A673 (cell line): ENCODE results near the gene IRAK3. TPM values are rescaled to one million over a fixed set of nuclear protein-coding genes. Genes with fewer than 3 reads are reported as not detected.

Experiments used
- BruUV-seq: library from RNA; stranded (reverse); fragments of 400-500 nt; replicated peaks from 2 replicates; lab custom pipeline; 2021; lab: Mats Ljungman, UMichigan
- CTCF ChIA-PET: fragments of 300-600 bp; sonication (Branson Sonifier 250); formaldehyde crosslinking; loops from one replicate; lab custom pipeline; 2022; ENCODE audit warnings: antibody characterized with exemption; lab: Charles Lee
- POLR2A ChIA-PET: fragments of 300-600 bp; sonication (Branson Sonifier 250); formaldehyde crosslinking; loops from one replicate; lab custom pipeline; 2022; ENCODE audit warnings: antibody characterized with exemption; ENCODE audit not compliant: low non-redundant PET; lab: Charles Lee
- DNase-seq: peaks from one replicate; pipeline ENCODE4 v3.0.0-alpha.2; 2015; ENCODE audit warnings: low spot score
- H3K27ac ChIP-seq: fragments of 200-600 bp; sonication (generic); 2 replicates; pipeline ENCODE4 v1.5.1; 2016; ENCODE audit warnings: mixed run types, low read depth, mild to moderate bottlenecking, mixed read lengths, antibody characterized with exemption, low read length; ENCODE audit not compliant: poor library complexity, severe bottlenecking
- H3K27me3 ChIP-seq: fragments of 200-600 bp; sonication (generic); replicated peaks from 2 replicates; pipeline ENCODE4 v1.6.1; 2017; ENCODE audit warnings: mixed run types, low read depth, mild to moderate bottlenecking, mixed read lengths, antibody characterized with exemption, low read length; ENCODE audit not compliant: insufficient read depth, poor library complexity
- H3K36me3 ChIP-seq: fragments of 200-600 bp; sonication (generic); 2 replicates; pipeline ENCODE4 v1.6.1; 2016; ENCODE audit warnings: mixed run types, mild to moderate bottlenecking, mixed read lengths, antibody characterized with exemption, low read length; ENCODE audit not compliant: insufficient read depth, poor library complexity, severe bottlenecking
- H3K4me1 ChIP-seq: fragments of 200-600 bp; sonication (generic); 2 replicates; pipeline ENCODE4 v1.6.1; 2017; ENCODE audit warnings: mixed run types, mild to moderate bottlenecking, mixed read lengths, antibody characterized with exemption, low read length; ENCODE audit not compliant: insufficient read depth, poor library complexity, severe bottlenecking
- H3K4me3 ChIP-seq: fragments of 200-600 bp; sonication (generic); 2 replicates; pipeline ENCODE4 v1.5.1; 2016; ENCODE audit warnings: low read depth, mixed run types, mild to moderate bottlenecking, mixed read lengths, low read length; ENCODE audit not compliant: poor library complexity, severe bottlenecking
- H3K9me3 ChIP-seq: fragments of 200-600 bp; sonication (generic); 2 replicates; pipeline ENCODE4 v1.6.1; 2016; ENCODE audit warnings: mixed run types, low read depth, mild to moderate bottlenecking, mixed read lengths, antibody characterized with exemption, low read length; ENCODE audit not compliant: poor library complexity, severe bottlenecking
- EZH2 ChIP-seq: fragments of 200-600 bp; sonication (generic); IDR thresholded peaks from 2 replicates; pipeline ENCODE4 v1.6.1; 2017; ENCODE audit warnings: borderline replicate concordance, low read depth, mild to moderate bottlenecking, mixed read lengths, antibody characterized with exemption, low read length; ENCODE audit not compliant: poor library complexity, severe bottlenecking
- intact Hi-C: fragments of 100-400 bp; cut with micrococcal nuclease; formaldehyde crosslinking; loops from one replicate; pipeline ENCODE4 v1.10.0; 2022; ENCODE audit not compliant: unreplicated experiment
- total RNA-seq: library from RNA; stranded (reverse); gene quantifications from 2 replicates; pipeline ENCODE4 v1.2.3, GENCODE V29; 2021
- TF ChIP-seq, protein P1 (sequence below): fragments of 300-800, 200-600 bp; sonication (generic); conservative IDR thresholded peaks from 2 replicates; pipeline ENCODE4 v1.5.1; 2017; ENCODE audit warnings: low read depth, mild to moderate bottlenecking, antibody characterized with exemption, low read length, moderate library complexity, mixed read lengths

IRAK3 gene
- total RNA-seq, 1 experiment from 2014 or later: 0.19 TPM

DNA sequence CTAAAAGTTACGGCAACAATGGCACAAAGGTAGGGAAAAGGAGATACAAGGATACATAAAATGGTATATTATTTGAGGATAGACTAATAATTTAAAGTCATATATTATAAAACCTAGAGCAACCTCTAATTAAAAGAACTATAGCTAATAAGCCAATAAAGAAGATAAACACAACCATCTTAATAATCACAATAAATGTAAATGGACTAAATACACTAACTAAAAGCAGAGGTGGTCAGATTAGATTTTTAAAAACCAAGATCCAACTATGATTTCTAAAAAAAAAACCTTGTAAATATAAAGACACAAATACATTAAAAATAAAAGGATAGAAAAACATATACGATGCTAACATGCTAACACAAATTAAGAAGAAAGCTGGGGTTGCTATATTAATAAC, 47.7 kb upstream of the IRAK3 start:
- Histone ChIP-seq H3K27me3 (no peaks in the 10 kb centered on the region), H3K4me1 (peaks cover 11% of the 10 kb centered on the region), H3K9me3 (peaks cover 31% of the 10 kb centered on the region), H3K4me3 (no peak overlapping the region), H3K27ac (no peak overlapping the region), H3K36me3 (peaks cover 57% of the 10 kb centered on the region)
- no TSS peak for BruUV-seq
- POLR2A ChIA-PET: no interaction called here
- no peak for DNase-seq
- CTCF ChIA-PET: no interaction called here
- TF ChIP-seq, protein P1, sequence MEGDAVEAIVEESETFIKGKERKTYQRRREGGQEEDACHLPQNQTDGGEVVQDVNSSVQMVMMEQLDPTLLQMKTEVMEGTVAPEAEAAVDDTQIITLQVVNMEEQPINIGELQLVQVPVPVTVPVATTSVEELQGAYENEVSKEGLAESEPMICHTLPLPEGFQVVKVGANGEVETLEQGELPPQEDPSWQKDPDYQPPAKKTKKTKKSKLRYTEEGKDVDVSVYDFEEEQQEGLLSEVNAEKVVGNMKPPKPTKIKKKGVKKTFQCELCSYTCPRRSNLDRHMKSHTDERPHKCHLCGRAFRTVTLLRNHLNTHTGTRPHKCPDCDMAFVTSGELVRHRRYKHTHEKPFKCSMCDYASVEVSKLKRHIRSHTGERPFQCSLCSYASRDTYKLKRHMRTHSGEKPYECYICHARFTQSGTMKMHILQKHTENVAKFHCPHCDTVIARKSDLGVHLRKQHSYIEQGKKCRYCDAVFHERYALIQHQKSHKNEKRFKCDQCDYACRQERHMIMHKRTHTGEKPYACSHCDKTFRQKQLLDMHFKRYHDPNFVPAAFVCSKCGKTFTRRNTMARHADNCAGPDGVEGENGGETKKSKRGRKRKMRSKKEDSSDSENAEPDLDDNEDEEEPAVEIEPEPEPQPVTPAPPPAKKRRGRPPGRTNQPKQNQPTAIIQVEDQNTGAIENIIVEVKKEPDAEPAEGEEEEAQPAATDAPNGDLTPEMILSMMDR: no peak
- no peak for TF ChIP-seq EZH2
- intact Hi-C loops: loop anchor here (10.0 kb wide), 1 partner anchor 554 kb away; no protein-coding TSS in a partner anchor

DNA sequence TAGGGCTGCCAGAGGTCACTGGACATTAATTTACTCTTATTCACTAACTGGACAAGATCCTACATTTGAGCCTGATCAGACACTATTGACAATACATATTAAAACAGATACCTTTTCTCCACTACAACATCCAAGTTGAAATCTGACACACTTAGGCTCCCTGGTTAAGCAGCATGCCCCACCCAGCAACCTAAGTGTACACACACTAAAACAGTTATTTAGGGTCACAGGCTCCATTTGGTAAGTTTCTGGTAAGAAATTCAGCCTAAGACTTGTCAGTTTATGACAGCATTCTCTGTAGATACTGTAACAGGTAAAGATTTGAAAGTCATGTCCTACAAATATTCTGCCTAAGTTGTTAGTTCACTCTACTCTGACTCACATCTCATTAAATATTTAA, 46.2 kb upstream of the IRAK3 start:
- Histone ChIP-seq H3K4me3 (no peak overlapping the region), H3K27ac (no peak overlapping the region), H3K36me3 (peaks cover 42% of the 10 kb centered on the region), H3K4me1 (peaks cover 11% of the 10 kb centered on the region), H3K27me3 (no peaks in the 10 kb centered on the region), H3K9me3 (peaks cover 31% of the 10 kb centered on the region)
- ChIA-PET CTCF (no interaction called here), POLR2A (no interaction called here)
- TF ChIP-seq, protein P1: no peak
- no peak for TF ChIP-seq EZH2
- DNase-seq: no peak
- intact Hi-C loops: loop anchor here (10.0 kb wide), 1 partner anchor 552 kb away; no protein-coding TSS in a partner anchor
- BruUV-seq: no TSS peak

DNA sequence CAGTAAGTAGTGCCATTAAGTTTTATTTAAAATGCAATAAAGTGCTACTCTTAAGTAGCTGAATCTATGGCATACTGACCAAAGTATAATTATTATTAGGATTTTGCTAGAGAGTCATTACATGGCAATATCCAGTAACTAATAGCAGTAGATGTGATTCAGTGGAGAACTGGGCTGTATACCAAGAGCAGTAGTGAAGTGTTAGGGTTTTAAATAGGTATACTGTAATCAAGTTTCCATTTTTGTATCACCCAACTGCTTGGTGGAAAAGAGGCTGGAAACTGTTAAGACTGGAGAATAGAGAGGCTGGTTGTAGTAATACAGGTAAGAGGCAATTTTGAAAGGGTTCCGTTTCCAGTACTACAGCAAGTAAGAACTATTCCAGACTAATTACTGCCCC, 45.1 kb upstream of the IRAK3 start:
- Histone ChIP-seq H3K9me3 (peaks cover 31% of the 10 kb centered on the region), H3K27ac (no peak overlapping the region), H3K36me3 (peaks cover 32% of the 10 kb centered on the region), H3K4me1 (peaks cover 11% of the 10 kb centered on the region), H3K4me3 (no peak overlapping the region), H3K27me3 (no peaks in the 10 kb centered on the region)
- POLR2A ChIA-PET: no interaction called here
- TF ChIP-seq, protein P1: no peak
- no peak for TF ChIP-seq EZH2
- BruUV-seq: no TSS peak
- CTCF ChIA-PET: no interaction called here
- no peak for DNase-seq
- intact Hi-C loops: loop anchor here (2.0 to 10.0 kb wide), 2 partner anchors 263 to 551 kb away; no protein-coding TSS in a partner anchor
